Spleen (tissue), 7 donors: ENCODE measurements around the gene DIRAS1.

Experiments used
- POLR2A ChIP-seq, 3 donors: fragments of 450-650 bp; IDR thresholded peaks; one replicate each; pipeline ENCODE4 v1.5.1; 2017; ENCODE audit warnings: antibody characterized with exemption in 3 of 3, mild to moderate bottlenecking in 1 of 3
- POLR2AphosphoS5 ChIP-seq, 3 donors: sonication (generic); formaldehyde crosslinking; IDR thresholded peaks; one replicate each; pipeline ENCODE4 v1.5.1; 2017; ENCODE audit warnings: antibody characterized with exemption in 3 of 3
- TF ChIP-seq, protein P1 (sequence below), 11 experiments: fragments of 200-600 bp in 7 of 11; fragments of 450-650 bp in 4 of 11; sonication (generic) in 4 of 11; IDR thresholded peaks in 8 of 11; conservative IDR thresholded peaks in 3 of 11; 1 replicate in 7 of 11; 2 replicates in 4 of 11; pipeline versions ENCODE4 v1.4.0 to v1.8.0; 2016 to 2021; ENCODE audit warnings: antibody characterized with exemption in 11 of 11, inconsistent platforms in 4 of 11, mild to moderate bottlenecking in 1 of 11
- donor health status: DM: no; HTN: no; CAD: no; lungs with moderate emphysema.
- donor health status: DM: no; HTN: no; CAD: no.
- donor health status: DM: no; HTN: no; CAD: no.

DNA sequence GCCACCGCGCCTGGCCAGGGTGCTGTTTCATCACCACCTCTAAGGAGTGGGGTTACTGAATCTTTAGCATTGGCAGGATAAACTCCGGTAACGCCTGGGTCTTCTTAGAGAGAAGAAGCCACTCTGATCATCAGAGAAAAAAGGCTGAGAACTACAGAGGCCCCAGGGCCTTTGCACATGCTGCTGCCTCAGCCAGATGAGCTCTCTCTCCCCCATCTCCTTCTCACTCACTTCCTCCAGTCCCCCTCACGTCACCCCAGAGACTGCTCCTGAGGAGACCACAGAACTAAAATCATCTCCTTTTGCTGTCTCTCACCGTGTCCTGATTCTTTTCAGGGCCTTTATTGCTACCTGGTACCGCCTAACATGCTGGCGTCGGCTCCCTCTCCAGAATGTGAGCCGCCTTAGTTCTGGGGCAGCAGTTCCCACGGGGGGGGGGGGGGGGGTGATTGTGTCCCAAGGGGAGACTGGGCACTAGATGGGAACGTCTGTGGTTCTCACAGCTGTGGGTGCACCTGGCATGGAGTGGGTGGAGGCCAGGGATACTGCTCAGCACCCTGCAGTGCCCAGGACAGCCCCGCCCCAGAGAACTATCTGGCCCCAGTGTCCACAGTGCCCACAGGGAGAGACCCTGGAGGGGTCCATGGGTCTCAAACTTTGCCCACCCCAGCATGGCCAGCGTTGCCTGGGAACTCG is 5.1 kb upstream of the DIRAS1 start:
- no peak for TF ChIP-seq POLR2AphosphoS5 (IDR thresholded peaks at IDR 0.05)
- TF ChIP-seq, protein P1, sequence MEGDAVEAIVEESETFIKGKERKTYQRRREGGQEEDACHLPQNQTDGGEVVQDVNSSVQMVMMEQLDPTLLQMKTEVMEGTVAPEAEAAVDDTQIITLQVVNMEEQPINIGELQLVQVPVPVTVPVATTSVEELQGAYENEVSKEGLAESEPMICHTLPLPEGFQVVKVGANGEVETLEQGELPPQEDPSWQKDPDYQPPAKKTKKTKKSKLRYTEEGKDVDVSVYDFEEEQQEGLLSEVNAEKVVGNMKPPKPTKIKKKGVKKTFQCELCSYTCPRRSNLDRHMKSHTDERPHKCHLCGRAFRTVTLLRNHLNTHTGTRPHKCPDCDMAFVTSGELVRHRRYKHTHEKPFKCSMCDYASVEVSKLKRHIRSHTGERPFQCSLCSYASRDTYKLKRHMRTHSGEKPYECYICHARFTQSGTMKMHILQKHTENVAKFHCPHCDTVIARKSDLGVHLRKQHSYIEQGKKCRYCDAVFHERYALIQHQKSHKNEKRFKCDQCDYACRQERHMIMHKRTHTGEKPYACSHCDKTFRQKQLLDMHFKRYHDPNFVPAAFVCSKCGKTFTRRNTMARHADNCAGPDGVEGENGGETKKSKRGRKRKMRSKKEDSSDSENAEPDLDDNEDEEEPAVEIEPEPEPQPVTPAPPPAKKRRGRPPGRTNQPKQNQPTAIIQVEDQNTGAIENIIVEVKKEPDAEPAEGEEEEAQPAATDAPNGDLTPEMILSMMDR (IDR thresholded peaks at IDR 0.05 in 8 of 11, conservative IDR thresholded peaks at IDR 0.05 in 3 of 11) = no peak
- TF ChIP-seq POLR2A (IDR thresholded peaks at IDR 0.05) = no peak
